ENCODE measurements around the gene DST.

DNA sequence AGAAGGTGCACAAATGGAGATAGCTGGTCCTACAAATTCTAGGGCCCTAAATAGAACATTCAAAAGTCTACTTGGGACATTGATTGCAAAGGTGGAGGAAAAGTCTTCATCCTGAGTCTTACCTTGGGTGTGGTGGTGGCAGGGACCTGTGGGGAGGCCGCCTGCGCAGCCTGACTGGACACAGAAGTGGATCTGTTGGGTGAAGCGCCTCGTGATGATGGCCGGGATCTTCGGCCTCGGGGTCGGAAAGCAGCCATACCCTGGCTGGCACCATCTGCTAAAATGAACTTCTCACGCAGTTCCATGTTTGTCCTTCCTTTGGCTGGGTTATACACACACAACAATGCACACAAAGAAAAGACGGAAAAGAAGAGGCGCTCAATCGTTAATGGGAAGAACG lies 179.2 kb downstream of the DST start:
- TF ChIP-seq, protein P1, sequence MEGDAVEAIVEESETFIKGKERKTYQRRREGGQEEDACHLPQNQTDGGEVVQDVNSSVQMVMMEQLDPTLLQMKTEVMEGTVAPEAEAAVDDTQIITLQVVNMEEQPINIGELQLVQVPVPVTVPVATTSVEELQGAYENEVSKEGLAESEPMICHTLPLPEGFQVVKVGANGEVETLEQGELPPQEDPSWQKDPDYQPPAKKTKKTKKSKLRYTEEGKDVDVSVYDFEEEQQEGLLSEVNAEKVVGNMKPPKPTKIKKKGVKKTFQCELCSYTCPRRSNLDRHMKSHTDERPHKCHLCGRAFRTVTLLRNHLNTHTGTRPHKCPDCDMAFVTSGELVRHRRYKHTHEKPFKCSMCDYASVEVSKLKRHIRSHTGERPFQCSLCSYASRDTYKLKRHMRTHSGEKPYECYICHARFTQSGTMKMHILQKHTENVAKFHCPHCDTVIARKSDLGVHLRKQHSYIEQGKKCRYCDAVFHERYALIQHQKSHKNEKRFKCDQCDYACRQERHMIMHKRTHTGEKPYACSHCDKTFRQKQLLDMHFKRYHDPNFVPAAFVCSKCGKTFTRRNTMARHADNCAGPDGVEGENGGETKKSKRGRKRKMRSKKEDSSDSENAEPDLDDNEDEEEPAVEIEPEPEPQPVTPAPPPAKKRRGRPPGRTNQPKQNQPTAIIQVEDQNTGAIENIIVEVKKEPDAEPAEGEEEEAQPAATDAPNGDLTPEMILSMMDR (IDR thresholded peaks at IDR 0.05): no peak
- TF ChIP-seq POLR2A (IDR thresholded peaks at IDR 0.05): no peak
